NCI-H524 (cell line): ENCODE results near the gene TMEM106A.
"Not testable (repeated sequence)": the region's sequence is repeated elsewhere in the genome, so short reads cannot be mapped to it uniquely, and the experiment has no call there.

Source experiments
- DNase-seq, 2 experiments: peaks; one replicate each; lab custom pipeline; 2025; lab: John Stamatoyannopoulos, UW

TMEM106A gene

GRCh38 chr17:43215341-43215740, 3.7 kb downstream of the TMEM106A start:
- DNase-seq: no peak

- DNase-seq: no peak
Measured at GRCh38 chr17:43216369-43216761, 4.7 kb downstream of the TMEM106A start.

GRCh38 chr17:43216762-43217613, 5.3 kb downstream of the TMEM106A start:
- no peak for DNase-seq

GRCh38 chr17:43217614-43218087, 6.0 kb downstream of the TMEM106A start:
- DNase-seq: no peak

GRCh38 chr17:43219001-43219400, 7.3 kb downstream of the TMEM106A start:
- no peak for DNase-seq

GRCh38 chr17:43219746-43220380, 8.2 kb downstream of the TMEM106A start:
- DNase-seq: no peak

- DNase-seq: no peak
Measured at GRCh38 chr17:43220511-43221125, 8.9 kb downstream of the TMEM106A start.

GRCh38 chr17:43224146-43224705, 12.6 kb downstream of the TMEM106A start:
- DNase-seq: no peak

- no peak for DNase-seq
Measured at GRCh38 chr17:43226393-43226792, 14.7 kb downstream of the TMEM106A start.

GRCh38 chr17:43228020-43228782, 16.5 kb downstream of the TMEM106A start, which contains the start of gene CCDC200:
CCDC200 (minus strand) TSS chr17:43228623; CDS start chr17:43228554, 69 bp downstream.
- not testable (repeated sequence) for DNase-seq

GRCh38 chr17:43231205-43232020, 19.7 kb downstream of the TMEM106A start:
- DNase-seq: not testable (repeated sequence)

GRCh38 chr17:43232021-43232699, 20.5 kb downstream of the TMEM106A start:
- not testable (repeated sequence) for DNase-seq

- DNase-seq: not testable (repeated sequence)
Measured at GRCh38 chr17:43233263-43233662, 21.6 kb downstream of the TMEM106A start.

GRCh38 chr17:43233877-43234276, 22.2 kb downstream of the TMEM106A start, which contains the start of gene RNU2-1:
RNU2-1 (minus strand) TSS chr17:43233977.
- DNase-seq: not testable (repeated sequence)

GRCh38 chr17:43239597-43239996, 27.9 kb downstream of the TMEM106A start:
- DNase-seq: not testable (repeated sequence)

GRCh38 chr17:43240596-43241352, 29.1 kb downstream of the TMEM106A start:
- not testable (repeated sequence) for DNase-seq

GRCh38 chr17:43246456-43246855, 34.8 kb downstream of the TMEM106A start:
- not testable (repeated sequence) for DNase-seq
